ENCODE data around the gene LMF1. TPM values are rescaled to one million over a fixed set of nuclear protein-coding genes. Genes with fewer than 3 reads are reported as not detected.
"Not testable (repeated sequence)": the region's sequence is repeated elsewhere in the genome, so short reads cannot be mapped to it uniquely, and the experiment has no call there.

Gene LMF1
- total RNA-seq, 1 donor from 2014 or later, result 11.4 TPM

DNA sequence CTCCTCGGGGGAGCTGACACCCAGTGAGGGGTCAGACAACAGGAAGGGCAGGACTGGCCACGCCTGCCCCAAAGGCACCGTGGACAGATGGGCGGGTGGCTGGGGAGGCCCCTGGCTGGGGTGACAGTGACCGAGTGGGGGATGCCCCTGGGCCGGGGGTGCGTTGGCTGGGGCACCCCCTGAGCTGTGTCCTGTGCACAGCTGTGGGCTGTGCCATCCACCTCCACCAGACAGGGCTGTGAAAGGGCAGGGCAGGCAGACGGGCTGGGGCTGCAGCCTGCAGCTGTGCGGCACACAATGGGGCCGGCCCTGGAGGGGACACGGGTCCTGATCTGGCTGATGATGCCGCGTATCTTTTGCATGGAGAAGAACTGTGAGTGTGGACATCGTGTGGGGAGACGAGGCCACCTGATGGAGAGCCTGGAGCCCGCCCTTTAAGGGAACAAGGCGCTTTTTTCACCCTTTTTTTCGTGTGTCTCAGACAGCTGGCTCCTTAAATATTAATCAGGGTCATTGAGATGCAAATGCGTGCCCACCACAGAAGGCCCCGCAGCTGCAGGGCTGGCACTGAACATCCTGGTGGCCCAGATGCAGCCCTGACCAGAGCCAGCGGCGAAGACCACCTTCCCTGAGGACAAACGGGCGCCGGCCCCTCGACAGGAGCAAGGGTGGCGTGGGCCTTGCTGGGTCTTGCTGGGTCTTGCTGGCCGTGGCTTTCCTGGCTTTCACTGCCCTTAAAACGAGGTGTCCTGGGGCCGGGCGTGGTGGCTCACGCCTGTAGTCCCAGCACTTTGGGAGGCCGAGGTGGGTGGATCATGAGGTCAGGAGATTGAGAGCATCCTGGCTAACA, 127.8 kb downstream of the LMF1 start:
- no peak for ATAC-seq

DNA sequence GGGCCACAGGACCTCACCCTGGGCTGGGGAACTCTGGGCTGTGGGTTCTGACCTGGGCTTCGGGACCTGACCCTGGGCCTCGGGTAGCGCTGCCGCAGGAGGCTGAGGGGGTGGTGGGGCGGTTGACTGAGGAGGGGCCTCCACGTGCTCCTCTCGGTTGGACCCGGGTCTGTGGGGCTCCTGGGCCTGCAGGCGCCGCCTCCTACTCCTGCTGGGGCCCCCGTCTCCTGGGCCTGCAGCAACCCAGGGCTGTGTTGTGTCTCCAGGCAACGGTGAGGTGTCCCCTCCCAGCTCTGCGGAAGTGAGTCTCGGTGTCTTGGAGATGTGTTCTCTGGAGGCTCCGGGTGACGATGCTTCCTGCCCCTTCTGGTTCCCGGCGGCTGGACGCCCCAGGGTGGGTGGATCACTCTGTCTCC, 128.7 kb downstream of the LMF1 start:
- ATAC-seq, result peak; percentile 16

DNA sequence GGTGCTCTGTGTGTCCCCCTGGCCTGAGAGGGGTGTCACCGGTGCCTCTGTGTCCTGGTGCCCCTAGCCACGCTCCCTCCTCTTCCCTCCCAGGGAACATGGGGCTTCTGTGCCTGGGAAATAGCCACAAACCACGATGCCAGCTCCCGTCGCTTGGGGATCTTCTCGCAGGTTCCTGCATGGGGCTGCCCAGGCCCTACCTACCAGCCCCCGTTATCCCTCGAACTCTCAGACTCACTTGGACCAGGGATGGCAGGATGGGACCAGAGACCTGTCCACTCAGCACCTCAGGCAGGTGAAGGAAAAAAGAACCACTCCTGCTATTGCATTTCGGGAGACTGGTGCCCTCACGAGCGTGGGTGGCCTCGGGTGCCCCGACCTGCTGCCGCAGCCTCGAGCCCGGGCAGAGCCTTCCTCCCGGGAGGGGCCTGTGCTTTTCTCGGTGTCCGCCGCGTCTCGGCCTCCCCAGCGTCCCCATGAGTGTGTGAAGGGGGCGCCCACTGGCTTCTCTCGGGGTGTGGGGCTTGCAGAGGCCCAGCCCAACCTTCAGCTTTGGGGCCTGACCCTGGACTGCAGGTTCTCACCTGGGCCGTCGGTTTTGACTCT, 129.2 kb downstream of the LMF1 start:
- ATAC-seq, result no peak

DNA sequence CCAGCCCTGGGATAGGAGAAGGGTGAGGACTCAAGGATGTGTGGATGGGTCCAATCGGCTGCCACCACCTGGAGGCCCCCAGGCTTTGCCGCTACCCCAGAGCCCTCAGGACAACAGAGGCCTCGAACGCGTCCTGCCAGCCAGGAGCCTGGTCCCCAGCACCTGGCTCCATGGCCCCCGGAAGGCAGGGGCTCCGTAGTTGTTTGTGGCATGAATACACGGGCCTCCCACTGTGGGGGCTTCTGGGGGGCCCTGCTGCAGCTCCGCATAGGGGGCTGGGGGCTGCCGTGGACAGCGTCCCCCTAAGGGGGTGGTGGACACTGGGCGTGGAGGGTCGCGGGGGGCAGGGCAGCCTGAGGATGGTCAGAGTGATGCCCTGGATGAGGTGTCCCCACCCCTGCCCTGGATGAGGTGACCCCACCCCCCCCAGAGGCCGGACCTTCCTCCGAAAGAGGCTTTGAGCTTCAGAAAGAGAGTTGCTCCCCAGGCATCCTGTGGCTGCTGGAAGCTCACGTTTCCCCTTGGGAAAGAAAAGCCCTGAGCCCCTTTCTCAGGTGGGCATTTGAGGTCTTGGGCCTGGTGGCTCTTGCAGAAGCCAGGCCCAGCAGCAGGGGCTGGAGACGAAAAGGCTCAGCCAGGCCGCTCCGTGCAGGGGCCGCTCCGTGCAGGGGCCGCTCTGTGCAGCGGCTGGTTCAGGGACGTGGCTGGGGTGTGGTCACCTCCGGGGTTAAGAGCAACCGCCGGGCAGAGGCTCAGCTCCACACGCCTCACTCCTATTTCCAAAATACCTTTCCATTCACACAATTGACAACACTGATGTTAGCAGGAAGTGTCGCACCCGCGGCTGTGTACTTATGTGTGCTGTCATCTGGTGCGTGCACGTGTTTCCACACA, 130.0 kb downstream of the LMF1 start:
- ATAC-seq, result no peak

DNA sequence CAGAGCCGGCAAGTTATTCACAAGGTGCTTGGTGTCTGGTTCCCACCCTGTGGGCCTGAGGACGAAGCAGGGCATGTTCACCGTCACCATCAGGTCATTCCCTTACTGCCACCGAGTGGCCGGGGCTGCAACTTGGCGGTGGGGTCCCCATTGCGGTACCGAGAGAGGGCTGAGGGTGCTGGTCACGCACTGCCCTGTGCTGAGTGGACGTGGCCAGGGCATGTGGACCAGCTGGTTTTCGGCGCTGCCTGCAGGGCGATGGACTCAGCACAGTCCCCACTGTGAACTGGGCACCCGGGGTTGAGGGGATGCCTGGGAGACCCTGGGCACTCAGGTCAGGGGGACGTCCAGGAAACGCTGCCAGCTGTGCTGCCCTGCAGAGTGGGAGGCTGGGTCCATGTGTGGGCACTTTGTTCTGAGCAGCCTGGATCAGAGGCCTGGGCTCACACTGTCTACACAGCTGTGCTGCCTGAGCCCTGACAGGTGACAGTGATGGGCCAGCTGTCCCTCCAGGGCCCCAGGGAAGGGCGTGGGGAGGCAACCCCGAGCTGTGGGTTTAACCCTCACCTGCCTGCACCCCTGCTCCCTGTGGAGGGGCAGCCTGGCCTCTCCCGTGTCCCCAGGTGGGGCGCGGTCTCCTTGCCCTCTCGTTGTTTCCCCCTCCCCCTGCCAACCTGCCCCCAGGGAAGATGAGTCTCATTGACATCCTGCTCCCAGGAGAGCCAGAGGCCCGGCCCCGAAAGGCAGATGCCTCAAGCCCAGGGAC, 131.0 kb downstream of the LMF1 start:
- ATAC-seq, result peak; percentile 9

DNA sequence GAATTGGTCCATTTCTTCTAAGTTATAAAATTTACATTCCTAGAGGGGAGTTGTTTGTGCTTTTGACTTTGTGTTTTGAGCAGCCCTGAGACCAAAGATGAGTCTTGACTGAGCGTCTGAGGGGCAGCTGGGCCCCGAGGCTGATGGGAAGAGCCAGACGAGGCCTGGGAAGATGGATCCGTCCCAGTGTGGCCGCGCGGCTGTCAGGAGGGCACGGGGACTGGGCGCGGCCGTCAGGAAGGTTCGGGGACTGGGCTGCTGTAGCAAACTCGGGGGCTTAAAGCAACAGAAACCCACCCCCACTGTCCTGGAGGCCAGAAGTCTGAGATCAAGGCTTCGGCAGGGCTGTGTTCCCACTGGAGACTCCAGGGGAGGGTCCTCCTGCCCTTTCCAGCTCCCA, 132.0 kb downstream of the LMF1 start:
- ATAC-seq, result no peak

DNA sequence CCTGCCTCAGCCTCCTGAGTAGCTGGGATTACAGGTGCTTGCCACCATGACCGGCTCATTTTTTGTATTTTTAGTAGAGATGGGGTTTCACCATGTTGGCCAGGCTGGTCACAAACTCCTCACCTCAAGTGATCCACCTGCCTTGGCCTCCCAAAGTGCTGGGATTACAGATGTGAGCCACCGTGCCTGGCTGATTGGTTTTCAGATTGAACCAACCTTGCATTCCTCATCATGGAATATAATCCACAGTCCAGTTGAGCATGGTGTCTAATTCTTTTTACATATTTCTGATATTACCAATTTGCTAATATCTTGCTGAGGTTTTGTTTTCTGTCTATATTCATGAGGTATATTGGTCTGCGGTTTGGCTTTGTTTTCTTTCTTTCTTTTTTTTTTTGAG, 134.0 kb downstream of the LMF1 start:
- ATAC-seq, result not testable (repeated sequence)

DNA sequence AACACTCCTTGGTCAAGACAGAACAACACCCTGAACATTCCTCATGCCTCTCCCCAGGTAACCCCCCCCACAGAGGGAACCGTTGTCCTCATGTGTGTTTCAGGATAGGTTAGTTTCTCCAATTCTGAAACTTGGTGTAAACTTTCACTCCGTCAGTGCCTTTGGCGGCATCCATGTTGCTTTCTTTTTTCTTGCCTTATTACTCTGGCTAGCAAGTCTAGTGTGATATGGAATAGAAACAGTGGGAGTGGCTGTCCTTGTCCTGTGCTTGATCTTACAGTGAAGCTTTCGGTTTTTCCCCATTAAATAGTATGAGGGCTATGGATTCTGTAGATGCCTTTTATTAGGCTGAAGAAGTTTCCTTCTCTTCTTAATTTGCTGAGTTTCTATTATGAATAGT, 134.6 kb downstream of the LMF1 start:
- ATAC-seq, result no peak

DNA sequence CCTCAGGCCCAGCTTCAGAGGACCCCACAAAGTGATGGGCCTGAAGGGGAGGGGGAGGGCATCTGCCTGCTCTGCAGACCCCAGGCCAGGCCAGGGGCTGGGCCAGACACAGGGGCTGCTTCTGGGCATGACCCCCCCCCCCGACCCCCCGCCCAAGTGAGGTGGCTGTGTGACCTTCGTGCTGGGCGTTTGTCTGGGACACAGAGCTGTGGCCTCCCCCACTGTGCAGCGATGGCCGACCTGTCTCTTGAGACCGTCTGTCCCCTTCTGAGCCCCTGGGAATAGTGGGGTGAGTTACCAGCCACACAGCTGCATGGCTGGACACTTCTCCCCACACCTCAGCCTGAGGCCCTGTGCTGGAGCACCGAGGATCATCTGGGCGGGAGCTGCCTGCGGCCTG, 135.4 kb downstream of the LMF1 start:
- ATAC-seq, result no peak

DNA sequence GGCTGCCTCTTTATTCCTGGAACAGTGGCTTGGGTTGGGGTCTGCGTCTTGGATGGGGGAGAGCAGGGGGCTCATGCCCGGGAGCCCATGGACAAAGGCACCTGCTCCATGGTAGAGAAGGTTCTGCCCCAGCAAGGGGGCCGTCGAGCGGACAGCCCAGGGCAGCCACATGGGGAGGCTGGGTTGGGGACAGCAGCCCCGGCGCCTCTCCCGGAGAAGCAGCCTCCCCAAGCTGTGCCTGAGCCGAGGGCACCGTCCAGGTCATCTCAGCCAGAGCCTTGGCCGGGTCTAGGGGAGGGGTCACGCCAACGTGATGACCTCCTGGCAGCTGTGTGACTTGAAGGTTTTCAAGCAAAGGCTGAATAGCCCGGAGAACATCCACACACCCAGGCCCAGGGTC, 137.4 kb downstream of the LMF1 start:
- ATAC-seq, result no peak

DNA sequence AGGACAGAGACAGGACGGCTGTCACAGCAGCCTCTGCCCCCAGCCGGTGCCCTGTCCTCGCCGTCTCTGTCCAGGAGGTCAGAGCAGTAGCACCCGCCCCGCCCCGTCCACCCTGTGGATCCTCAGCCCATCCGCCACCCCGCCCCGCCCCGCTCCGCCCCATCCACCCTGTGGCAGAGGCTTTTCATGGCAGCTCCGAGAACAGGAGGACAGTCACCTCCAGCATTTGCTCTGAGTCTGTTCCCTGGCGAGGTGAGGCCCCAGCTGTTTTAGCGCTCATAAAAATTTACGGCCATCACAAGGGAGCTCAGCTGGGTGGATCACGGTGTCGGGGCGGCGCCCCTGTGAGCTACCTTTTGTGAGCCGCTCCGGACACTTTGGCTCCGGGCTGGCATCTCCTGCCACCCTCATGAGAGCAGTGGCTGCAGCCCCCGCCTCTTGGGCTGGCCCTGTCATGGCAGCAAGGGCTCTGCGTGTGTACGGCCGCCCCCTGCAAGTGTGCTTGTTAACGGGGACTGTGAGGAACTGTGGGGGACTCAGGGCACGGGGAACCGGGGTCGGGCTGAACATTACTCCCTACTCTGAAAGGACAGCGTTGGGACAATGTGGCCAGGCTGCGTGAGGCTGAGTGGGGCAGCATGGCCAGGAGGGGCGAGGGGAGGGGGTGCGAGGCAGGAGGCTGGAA, 138.0 kb downstream of the LMF1 start:
- no peak for ATAC-seq

DNA sequence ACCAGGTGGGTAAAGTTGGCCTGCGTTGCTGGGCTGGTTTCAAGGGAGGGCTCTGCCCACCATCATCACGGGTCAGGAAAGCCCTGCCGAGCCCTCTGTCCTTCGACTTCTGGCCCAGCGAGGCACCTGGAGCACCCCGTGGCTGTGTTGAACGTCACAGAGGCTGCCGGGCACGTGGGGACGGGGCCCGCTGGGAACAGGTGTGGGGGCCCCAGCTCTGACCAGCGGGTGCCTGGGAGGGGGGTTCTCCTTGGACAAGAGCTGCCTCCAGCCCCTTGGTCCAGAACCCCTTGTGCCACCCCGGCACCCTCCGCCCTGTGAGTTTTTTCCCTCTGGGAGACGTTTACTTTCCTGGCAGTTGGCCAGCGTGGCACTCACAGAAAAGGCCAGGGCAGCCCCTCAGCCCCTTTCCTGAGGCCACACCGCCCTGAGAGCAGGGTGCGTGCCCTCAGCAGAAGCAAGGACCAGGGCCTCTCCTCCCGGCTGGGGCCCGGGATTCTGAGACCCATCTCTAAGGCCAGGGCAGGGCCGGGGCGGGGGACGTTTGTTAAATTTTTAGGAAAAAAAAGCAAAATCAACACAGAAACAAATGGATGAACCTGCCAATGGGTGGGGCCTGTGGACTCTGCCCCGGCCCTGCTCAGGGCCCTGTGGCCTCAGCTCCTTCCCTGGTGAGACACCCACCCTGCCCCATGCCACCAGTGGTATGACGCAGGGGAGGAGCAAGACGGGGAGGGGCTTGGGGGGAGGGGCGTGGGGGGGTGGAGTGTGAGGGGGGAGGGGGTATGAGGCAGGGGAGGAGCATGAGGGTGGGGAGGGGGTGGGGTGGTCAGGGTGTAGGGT, 139.0 kb downstream of the LMF1 start:
- ATAC-seq, result no peak

DNA sequence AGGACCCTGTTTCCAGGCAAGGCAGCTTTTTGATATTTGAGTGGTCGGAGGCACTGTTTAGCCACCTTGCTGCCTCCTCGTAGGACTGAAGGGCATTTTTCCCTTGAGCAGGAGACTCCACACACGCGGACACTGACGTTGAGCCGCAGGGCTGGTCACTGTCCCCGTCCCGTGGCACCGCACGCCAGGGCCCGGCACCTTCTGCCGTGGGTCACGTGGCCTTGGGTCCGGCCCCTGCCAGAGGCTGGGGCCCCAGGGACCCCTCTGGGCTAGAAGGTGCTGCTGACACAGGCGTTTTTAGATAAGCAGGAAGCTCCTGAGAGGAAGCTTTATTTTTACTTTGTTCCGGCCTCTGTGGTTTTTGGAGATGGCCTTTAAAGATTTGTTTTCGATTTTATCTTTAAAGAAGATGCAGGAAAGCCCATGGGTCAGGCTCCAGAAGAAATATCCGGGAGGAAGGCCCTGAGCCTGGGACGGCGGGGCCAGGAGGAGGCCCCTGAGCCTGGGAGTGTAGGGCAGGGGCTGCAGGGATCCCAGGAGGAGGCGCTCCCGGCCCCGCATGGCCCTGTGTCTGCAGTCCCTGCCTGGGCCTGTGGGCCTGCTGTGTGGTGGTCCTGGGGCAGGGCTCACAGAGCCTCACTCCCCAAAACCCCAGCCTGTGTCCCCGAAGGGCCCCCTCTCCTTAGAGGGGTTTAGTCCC, 139.8 kb downstream of the LMF1 start:
- ATAC-seq, result no peak

DNA sequence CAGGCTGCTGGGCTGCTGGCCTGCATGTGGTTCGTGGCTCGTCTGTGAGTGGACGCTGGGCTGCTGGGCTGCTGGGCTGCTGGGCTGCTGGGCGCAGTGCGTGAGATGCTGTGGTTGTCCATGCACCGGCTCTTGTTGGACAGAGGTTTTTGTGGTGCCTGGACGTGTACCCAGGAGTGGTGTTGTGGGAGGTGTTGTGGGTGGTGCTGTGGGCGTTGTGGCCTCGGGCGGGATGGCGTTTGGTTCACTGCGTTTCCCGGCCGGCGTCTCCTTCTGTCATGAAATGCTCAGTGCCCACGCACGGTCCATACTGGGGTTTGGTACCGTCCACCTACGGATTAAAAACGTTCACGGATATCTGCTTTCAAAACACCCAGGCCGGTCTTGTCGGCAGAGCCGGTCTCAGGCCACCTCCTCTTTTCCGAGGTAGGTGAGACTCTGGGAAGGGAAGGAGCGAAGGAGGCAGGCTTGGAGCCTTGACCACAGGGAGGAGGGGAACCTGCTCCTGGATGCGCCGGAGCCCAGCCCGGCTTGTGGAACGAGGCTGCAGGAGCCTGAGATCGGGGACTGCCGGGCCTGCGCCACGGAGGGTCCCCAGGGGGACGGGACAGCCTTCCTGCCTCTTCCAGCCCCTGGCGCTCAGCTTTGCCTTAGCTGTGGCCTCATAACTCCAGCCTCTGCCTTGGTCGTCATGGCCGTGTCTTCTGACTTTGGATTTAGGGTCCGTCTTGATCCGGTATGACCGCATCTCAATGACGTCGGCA, 140.5 kb downstream of the LMF1 start:
- no peak for ATAC-seq

DNA sequence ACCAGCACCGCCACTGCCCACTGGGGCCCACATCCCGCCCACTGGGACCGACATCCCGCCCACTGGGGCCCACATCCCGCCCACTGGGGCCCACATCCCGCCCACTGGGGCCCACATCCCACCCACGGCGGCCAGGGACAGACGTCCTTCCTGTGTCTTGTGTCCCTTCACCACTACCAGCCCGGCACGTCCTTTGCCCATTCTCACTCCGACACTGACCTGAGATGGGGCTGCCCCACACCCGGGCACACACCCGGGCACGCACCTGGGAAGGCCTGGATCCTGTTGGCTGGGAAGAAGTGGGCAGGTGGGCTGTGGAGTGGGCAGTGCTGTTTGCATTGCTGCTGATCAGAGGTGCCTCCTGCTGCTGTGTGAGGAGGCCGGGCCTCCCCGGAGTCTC, 141.9 kb downstream of the LMF1 start:
- ATAC-seq, result no peak

DNA sequence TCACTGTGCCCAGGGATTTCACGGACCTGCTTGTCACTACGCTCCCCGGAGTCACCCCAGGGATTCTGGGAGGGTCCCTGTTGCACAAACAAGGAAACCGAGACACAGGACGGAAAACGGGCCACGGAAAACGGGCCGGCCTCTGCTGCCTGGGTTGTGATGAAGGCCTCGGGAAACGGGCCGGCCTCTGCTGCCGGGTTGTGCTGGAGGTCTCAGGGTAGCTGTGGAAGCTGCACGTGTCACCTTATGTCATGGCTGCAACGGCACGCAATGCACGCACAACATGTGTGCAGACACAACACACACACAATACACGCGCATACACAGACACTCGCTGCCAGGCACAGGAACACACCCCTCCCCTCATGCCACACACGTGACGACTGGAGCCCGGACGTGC, 143.3 kb downstream of the LMF1 start:
- ATAC-seq, result no peak

DNA sequence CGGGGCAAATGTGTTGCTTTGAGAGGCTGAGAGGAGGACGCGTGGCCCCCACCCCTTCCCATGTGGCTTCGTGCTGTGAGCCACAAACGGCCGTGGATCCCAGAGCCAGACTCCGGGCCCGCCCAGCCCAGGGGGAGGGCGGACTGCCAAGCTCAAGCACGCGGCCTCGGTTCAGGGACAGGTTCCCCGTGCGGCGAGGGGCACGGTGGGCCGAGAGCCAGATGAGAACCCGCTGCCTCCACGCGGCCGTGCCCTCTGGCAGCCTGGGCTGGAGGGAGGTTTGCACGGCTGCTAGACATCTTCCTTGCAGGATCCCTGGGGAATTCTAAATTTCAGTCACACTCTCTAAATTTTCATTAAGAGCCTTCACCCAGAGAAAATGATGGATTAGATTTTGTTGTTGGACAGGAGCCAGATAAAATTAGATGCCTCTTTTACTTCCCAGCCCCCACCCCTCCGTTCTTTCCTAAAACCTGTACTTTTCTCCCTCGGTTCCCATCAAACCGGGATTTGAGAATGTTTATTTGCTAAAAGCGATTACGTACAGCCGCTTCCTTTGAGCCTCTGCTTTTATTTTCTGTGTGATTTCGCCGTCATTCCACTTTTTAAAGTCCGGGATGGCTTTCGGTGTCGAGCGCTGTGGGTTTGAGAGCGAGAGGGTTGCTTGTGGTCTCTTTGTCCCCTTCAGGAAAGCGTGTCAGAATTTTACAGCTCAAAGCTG, 145.3 kb downstream of the LMF1 start:
- no peak for ATAC-seq

DNA sequence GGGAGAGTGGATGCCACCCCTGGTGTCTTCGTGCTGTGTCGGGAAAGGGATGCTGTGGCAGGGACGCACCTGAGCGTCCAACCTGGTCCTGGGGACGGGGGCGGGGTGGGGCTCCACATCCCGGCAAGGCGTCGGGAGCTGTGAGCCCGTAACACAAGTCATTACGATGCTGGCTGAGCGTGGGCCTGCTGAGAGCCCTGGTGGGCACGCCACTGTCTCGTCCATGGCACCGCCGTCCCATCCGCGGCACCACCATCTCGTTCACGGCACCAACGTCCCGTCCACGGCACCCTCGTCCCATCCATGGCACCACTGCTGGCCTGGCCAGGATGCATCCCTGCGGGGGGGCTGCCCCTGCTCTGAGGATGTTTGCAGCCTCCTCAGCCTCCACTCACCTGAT, 146.2 kb downstream of the LMF1 start:
- ATAC-seq, result no peak

DNA sequence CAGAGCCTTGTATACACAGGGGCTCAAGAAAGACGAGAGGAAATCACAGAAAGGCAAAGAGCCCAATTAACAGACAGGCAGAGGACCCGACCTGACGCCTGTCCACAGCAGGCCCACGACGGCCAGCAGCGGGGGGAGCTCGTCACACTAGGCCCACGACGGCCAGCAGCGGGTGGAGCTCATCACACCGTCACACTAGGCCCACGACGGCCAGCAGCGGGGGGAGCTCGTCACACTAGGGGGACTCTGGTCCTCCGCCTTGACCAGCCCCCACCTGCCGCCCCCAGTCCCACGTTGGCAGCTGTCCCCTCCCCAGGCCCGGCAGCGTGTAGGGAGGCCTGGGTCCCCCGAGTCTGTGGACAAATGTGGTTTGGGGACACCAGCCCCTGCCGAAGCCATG, 146.6 kb downstream of the LMF1 start:
- ATAC-seq, result no peak

Measured in esophagus mucosa (tissue), 1 donor.